DND-41 (cell line): ENCODE measurements around the gene SLC25A44.

Experiments
- CTCF ChIP-seq: IDR thresholded peaks from 2 replicates; pipeline ENCODE4 v1.5.1; 2012; ENCODE audit warnings: borderline replicate concordance, low read length, moderate library complexity, mild to moderate bottlenecking; ENCODE audit not compliant: poor library complexity, severe bottlenecking; ENCODE audit errors: extremely low read depth
- EZH2 ChIP-seq: IDR thresholded peaks from 3 replicates; pipeline ENCODE4 v1.6.1; 2012; ENCODE audit warnings: borderline replicate concordance, low read depth, mild to moderate bottlenecking, moderate library complexity, low read length, inconsistent platforms; ENCODE audit not compliant: severe bottlenecking

- TF ChIP-seq CTCF (no peak), EZH2 (no peak)
These were observed 59.7 kb downstream of the SLC25A44 start for GRCh38 chr1:156253634-156254033.
